Left renal pelvis (tissue), 4 donors: ENCODE results near the gene NUP155. TPM values are rescaled to one million over a fixed set of nuclear protein-coding genes. Genes with fewer than 3 reads are reported as not detected.
"Not testable (repeated sequence)": the region's sequence is repeated elsewhere in the genome, so short reads cannot be mapped to it uniquely, and the experiment has no call there.

Source experiments
- DNase-seq, 4 donors: peaks; one replicate each; pipeline ENCODE4 v3.0.0-alpha.2; 2013; ENCODE audit warnings: low read depth in 4 of 4, low spot score in 3 of 4
- polyA plus RNA-seq, 4 donors: library from polyadenylated mRNA; unstranded; fragments of 120-200 nt; gene quantifications; one replicate each; pipeline ENCODE4 v1.2.1, GENCODE V29; 2013; ENCODE audit not compliant: insufficient read length in 4 of 4

The NUP155 gene
- polyA plus RNA-seq, result 10 to 100 TPM; 20.6 to 31.2 (median 28.9) TPM

GRCh38 chr5:37370864-37371726 is at the start of gene NUP155:
NUP155 (minus strand) TSS chr5:37371106; CDS start chr5:37370977, 129 bp downstream.
- DNase-seq, result peak; percentile 87 to 94 (median 90)

GRCh38 chr5:37417347-37417746 is 46.4 kb upstream of the NUP155 start:
- no peak for DNase-seq

DNA sequence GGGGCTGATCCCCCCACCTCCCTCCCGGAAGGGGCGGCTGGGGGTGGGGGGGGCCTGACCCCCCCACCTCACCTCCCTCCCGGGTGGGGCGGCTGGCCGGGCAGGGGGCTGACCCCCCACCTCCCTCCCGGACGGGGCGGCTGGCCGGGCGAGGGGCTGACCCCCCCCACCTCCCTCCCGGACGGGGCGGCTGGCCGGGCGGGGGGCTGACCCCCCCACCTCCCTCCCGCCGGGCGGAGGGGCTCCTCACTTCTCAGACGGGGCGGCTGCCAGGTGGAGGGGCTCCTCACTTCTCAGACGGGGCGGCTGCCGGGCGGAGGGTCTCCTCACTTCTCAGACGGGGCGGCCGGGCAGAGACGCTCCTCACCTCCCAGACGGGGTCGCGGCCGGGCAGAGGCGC is 44.5 kb upstream of the NUP155 start:
- not testable (repeated sequence) for DNase-seq

- DNase-seq, result no peak
Observed at GRCh38 chr5:37412515-37412914, 41.6 kb upstream of the NUP155 start.

- no peak for DNase-seq
Observed at GRCh38 chr5:37400501-37400900, 29.6 kb upstream of the NUP155 start.

GRCh38 chr5:37396352-37396751 is 25.4 kb upstream of the NUP155 start:
- no peak for DNase-seq

DNA sequence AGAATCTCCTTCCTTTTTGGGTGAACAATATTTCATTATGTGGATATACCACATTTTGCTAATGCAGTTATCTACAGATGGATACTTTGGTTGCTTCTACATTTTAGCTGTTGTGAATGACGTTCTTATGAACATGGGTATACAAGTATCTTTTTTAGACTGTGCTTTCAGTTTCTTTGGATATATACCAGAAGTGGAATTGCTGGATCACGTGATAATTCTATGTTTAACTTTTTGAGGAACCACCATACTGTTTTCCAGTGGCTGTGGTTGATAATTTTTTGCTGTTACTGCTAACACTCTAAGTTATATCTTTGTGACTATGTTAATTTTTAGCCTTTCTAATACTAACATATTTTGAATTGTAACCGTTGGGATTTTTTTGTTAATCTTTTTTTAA is 20.7 kb upstream of the NUP155 start:
- no peak for DNase-seq

- DNase-seq, result peak; percentile 66 to 76 (median 70)
Observed at GRCh38 chr5:37379100-37379628, 8.3 kb upstream of the NUP155 start, which contains the start of gene WDR70. WDR70 (plus strand) TSS chr5:37379318; CDS start chr5:37379368, 50 bp downstream.

DNA sequence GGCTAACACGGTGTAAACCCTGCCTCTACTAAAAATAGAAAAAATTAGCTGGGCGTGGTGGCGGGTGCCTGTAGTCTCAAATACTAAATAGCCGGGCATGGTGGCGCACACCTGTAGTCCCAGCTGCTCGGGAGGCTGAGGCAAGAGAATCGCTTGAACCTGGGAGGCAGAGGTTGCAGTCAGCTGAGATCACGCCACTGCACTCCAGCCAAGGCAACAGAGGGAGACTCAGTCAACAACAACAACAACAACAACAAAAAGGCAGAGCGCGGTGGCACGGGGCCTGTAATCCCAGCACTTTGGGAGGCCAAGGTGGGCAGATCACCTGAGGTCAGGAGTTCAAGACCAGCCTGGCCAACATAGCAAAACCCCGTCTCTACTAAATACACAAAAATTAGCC is 7.2 kb upstream of the NUP155 start:
- not testable (repeated sequence) for DNase-seq

DNA sequence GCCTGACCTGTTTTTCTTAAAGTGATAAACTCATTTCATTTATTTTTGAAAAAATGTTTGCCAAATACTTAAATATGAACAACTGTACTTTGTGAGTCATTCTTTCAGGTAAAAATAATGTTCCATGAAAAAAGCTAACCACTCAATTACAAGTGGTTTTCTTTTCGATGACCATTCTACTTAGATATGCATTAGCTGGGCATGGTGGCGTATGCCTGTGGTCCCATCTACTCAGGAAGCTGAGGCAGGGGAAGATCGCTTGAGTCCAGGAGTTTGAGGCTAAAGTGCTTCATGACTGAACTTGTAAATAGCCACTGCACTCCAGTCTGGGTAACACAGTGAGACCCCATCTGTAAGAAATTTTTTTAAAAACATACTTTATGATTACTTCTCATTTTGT is 4.2 kb upstream of the NUP155 start:
- no peak for DNase-seq

DNA sequence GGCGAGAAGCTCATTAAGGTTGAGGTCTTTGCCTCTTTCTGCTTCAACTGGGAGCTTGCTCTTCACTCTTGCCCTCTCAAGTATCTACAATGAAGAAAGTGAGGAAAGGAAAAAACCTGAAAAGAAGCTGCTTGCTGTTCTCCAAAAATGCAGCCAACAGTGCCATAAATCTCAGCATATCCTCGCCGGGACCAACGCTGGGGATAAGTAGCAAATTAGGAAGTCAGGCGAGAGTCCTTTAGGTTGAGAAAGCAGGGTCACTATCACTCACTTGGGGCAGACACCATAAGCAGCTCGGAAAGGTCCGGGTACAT is 399 bp downstream of the NUP155 start:
- DNase-seq, result no peak

DNA sequence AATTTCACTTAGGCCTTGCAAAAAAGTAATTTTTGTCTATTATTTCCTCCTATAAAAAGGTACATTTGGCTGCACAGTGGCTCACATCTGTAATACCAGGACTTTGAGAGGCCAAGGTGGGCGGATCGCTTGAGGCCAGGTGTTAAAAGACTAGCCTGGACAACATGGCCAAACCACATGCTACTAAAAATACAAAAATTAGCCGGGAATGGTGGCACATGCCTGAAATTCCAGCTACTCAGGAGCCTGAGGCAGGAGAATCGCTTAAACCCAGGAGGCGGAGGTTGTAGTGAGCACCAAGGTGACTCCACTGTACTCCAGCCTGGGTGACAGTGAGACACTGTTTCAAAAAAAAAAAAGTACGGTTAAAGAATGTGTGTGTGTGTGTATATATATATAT is 15.7 kb downstream of the NUP155 start:
- DNase-seq, result no peak

- DNase-seq, result not testable (repeated sequence)
Observed at GRCh38 chr5:37342741-37343140, 28.2 kb downstream of the NUP155 start.

- DNase-seq, result not testable (repeated sequence)
Observed at GRCh38 chr5:37334754-37335153, 36.2 kb downstream of the NUP155 start.

DNA sequence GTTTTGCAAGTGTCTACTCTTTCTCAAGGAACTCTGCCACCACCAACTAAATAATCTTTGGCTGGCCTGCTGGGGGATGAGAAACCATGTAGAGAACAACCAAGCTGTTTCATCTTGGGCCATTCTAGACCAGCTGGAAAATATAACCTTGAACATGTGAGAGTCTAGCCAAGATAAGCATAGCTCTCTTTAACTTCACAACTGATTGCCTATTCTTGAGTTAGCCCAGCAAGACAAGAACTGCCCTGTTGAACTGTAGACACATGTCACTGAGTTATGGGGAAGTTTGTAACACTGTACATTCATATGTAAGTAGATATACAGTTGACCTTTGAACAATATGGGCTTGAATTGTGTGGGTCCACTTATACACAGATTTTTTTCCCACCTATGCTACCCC is 44.4 kb downstream of the NUP155 start:
- DNase-seq, result no peak

- no peak for DNase-seq
Observed at GRCh38 chr5:37323607-37324006, 47.3 kb downstream of the NUP155 start.

GRCh38 chr5:37319037-37319782 is 51.7 kb downstream of the NUP155 start:
- DNase-seq, result no peak

DNA sequence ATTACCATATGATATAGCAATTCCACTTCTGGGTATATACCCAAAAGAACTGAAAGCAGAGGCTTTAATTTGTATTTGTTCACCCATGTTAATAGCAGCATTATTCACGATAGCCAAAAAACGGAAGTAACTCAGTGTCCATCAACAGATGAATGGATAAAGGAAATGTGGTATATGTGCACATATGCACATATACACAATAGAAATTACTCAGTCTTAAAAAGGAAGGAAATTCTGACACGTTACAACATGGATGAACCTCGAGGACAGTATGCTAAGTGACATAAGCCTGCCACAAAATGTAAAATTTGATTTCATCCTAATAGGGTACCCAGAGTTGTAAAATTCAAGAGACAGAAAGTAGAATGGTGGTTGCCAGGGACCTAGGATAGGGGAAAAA is 54.9 kb downstream of the NUP155 start:
- DNase-seq, result no peak

DNA sequence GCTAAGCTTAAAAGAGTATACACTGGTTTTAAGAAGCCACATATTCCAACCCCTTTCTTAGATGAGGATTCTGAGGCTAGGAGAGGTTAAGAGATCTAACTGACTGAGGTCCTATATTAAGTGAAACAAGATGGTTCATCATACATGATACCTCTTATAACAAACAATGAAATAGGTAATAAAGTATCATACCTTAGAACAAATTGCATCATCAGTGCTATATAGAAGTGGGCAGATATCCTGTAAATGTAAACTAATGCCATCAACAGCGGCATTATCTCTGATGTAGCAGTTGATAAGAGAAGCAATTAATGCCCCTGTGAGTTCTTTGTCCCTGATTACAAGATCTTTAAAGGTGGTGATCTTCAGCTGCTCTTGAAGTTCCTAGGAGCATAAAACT is 60.5 kb downstream of the NUP155 start:
- no peak for DNase-seq

- no peak for DNase-seq
Observed at GRCh38 chr5:37308793-37309192, 62.1 kb downstream of the NUP155 start.

DNA sequence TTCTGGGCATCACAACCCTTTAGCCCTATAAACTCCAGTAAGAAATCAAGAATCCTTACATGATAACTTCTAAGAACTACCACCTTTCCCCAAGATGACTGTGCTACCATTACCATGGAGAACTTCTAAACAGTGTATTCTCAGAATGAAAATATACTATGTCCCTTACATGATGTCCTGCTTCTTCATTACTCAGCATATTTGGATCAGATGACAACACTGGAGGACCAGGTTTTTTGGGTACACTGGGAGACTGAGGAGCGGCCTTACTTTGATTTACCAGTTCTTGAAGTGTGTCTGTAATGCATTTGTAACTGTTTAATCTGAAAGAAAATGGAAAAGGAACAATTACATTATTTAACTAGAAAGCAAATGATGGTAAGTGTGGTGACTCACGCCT is 66.0 kb downstream of the NUP155 start:
- no peak for DNase-seq

- DNase-seq, result not testable (repeated sequence)
Observed at GRCh38 chr5:37296313-37296712, 74.6 kb downstream of the NUP155 start.
